GM12878 (cell line): ENCODE results near the gene MGAT5. TPM values are rescaled to one million over a fixed set of nuclear protein-coding genes. Genes with fewer than 3 reads are reported as not detected.

Source experiments
- ATAC-seq: fragments of 200-7000 bp; cut with Tn5 transposase; 3 replicates; pipeline ENCODE4 v1.9.1; 2020; ENCODE audit warnings: mild to moderate bottlenecking, moderate library complexity
- BruUV-seq: library from RNA; stranded (reverse); fragments of 400-500 nt; replicated peaks from 2 replicates; lab custom pipeline; 2021; lab: Mats Ljungman, UMichigan
- CTCF ChIA-PET: fragments of 300-600 bp; sonication (Branson Sonifier 250); formaldehyde crosslinking; extraction: SDS; loops from one replicate; lab custom pipeline; 2021; ENCODE audit warnings: inconsistent platforms; lab: Yijun Ruan, JAX
- POLR2A ChIA-PET: fragments of 350-600 bp; formaldehyde crosslinking; extraction: SDS; loops from one replicate; lab custom pipeline; 2021; ENCODE audit warnings: inconsistent platforms; lab: Charles Lee
- RAD21 ChIA-PET: fragments of 300-600 bp; sonication (Branson Sonifier 250); formaldehyde crosslinking; loops from one replicate; lab custom pipeline; 2023; ENCODE audit warnings: antibody characterized with exemption; ENCODE audit not compliant: unreplicated experiment; lab: Charles Lee
- SMC1A ChIA-PET: fragments of 300-600 bp; sonication (Branson Sonifier 250); formaldehyde crosslinking; loops from one replicate; lab custom pipeline; 2023; ENCODE audit not compliant: unreplicated experiment, uncharacterized antibody; lab: Charles Lee
- DNase-seq: peaks from one replicate; pipeline ENCODE4 v3.0.0-alpha.2; 2011; ENCODE audit warnings: low read depth, low spot score
- FAIRE-seq: peaks from 3 replicates; lab custom pipeline; 2011; peaks lifted over from hg19 to GRCh38; lab: Jason Lieb, UNC
- H2AFZ ChIP-seq: 2 replicates; pipeline ENCODE4 v1.6.0; 2011; ENCODE audit warnings: low read depth, low read length, control low read depth; ENCODE audit not compliant: control insufficient read depth
- H3K27ac ChIP-seq: 2 replicates; pipeline ENCODE4 v1.5.1; 2011; ENCODE audit warnings: control low read depth; ENCODE audit not compliant: control insufficient read depth, insufficient read depth
- H3K27me3 ChIP-seq, 2 experiments: replicated peaks in 1 of 2; 2 replicates each; pipeline versions ENCODE4 v1.6.0 to v1.6.1; 2011; ENCODE audit warnings: low read length in 1 of 2; ENCODE audit not compliant: control insufficient read depth in 2 of 2, insufficient read depth in 2 of 2
- H3K36me3 ChIP-seq, 2 experiments: 2 replicates each; pipeline ENCODE4 v1.5.1; 2011; ENCODE audit warnings: low read length in 1 of 2; ENCODE audit not compliant: control insufficient read depth in 2 of 2, insufficient read depth in 2 of 2
- H3K4me1 ChIP-seq: 2 replicates; pipeline ENCODE4 v1.6.1; 2011; ENCODE audit warnings: mild to moderate bottlenecking, low read length, moderate library complexity, mixed read lengths; ENCODE audit not compliant: control insufficient read depth, insufficient read depth
- H3K4me2 ChIP-seq: 2 replicates; pipeline ENCODE4 v1.6.0; 2011; ENCODE audit warnings: control low read depth; ENCODE audit not compliant: control insufficient read depth, insufficient read depth
- H3K4me3 ChIP-seq: fragments of 200-600 bp; sonication (generic); 2 replicates; pipeline ENCODE4 v1.5.1; 2016
- H3K79me2 ChIP-seq: 2 replicates; pipeline ENCODE4 v1.6.0; 2011; ENCODE audit warnings: low read length; ENCODE audit not compliant: control insufficient read depth, insufficient read depth
- H3K9ac ChIP-seq: 2 replicates; pipeline ENCODE4 v1.8.0; 2011; ENCODE audit warnings: low read length, control low read depth, mixed read lengths; ENCODE audit not compliant: control insufficient read depth, insufficient read depth
- H3K9me3 ChIP-seq: replicated peaks from 3 replicates; pipeline ENCODE4 v1.5.1; 2011; ENCODE audit warnings: mild to moderate bottlenecking, low read length; ENCODE audit not compliant: control insufficient read depth, insufficient read depth
- H4K20me1 ChIP-seq: 2 replicates; pipeline ENCODE4 v1.6.0; 2011; ENCODE audit not compliant: control insufficient read depth, insufficient read depth
- ASH2L ChIP-seq: fragments of 300-600, 200-600 bp; sonication (generic); IDR thresholded peaks from 2 replicates; pipeline ENCODE4 v1.6.1; 2017; ENCODE audit warnings: low read depth, mild to moderate bottlenecking, borderline replicate concordance
- CBX5 ChIP-seq: sonication (generic); IDR thresholded peaks from 2 replicates; pipeline ENCODE4 v1.6.1; 2016; ENCODE audit warnings: low read depth, moderate library complexity, mild to moderate bottlenecking, inconsistent platforms
- EGR1 ChIP-seq, 2 experiments: IDR thresholded peaks; 1 replicate in 1 of 2; 2 replicates in 1 of 2; pipeline ENCODE4 v1.6.1; 2011 to 2012; ENCODE audit warnings: low read depth in 2 of 2, low read length in 2 of 2, borderline replicate concordance in 1 of 2, mild to moderate bottlenecking in 1 of 2, moderate library complexity in 1 of 2
- FOS ChIP-seq: IDR thresholded peaks from 3 replicates; pipeline ENCODE4 v1.6.1; 2011; ENCODE audit warnings: borderline replicate concordance; ENCODE audit not compliant: insufficient read length; ENCODE audit errors: extremely low read depth
- FOXM1 ChIP-seq: IDR thresholded peaks from 2 replicates; pipeline ENCODE4 v1.6.1; 2012; ENCODE audit warnings: low read depth, mild to moderate bottlenecking, inconsistent platforms, low read length, moderate library complexity
- GATAD2B ChIP-seq: fragments of 450-650 bp; conservative IDR thresholded peaks from 2 replicates; pipeline ENCODE4 v1.6.1; 2017; ENCODE audit warnings: low read depth, mild to moderate bottlenecking, moderate library complexity
- NFYB ChIP-seq: IDR thresholded peaks from 2 replicates; pipeline ENCODE4 v1.6.1; 2011; ENCODE audit warnings: low read depth, mild to moderate bottlenecking, low read length, improper control_type of control experiment, moderate library complexity; ENCODE audit not compliant: insufficient read depth
- NR2C2 ChIP-seq: IDR thresholded peaks from 2 replicates; pipeline ENCODE4 v1.6.1; 2011; ENCODE audit warnings: borderline replicate concordance, low read depth; ENCODE audit not compliant: control insufficient read depth, insufficient read length
- PAX8 ChIP-seq: fragments of 450-650 bp; IDR thresholded peaks from 2 replicates; pipeline ENCODE4 v1.6.1; 2017; ENCODE audit warnings: mild to moderate bottlenecking, moderate library complexity
- SIN3A ChIP-seq: IDR thresholded peaks from 2 replicates; pipeline ENCODE4 v1.6.1; 2012; ENCODE audit warnings: low read depth, low read length, improper control_type of control experiment
- SMARCA5 ChIP-seq: fragments of 450-650 bp; IDR thresholded peaks from 2 replicates; pipeline ENCODE4 v1.6.1; 2017; ENCODE audit warnings: mild to moderate bottlenecking
- SPI1 ChIP-seq: IDR thresholded peaks from 2 replicates; pipeline ENCODE4 v1.6.1; 2011; ENCODE audit warnings: low read depth, mild to moderate bottlenecking, low read length, moderate library complexity, borderline replicate concordance; ENCODE audit not compliant: insufficient read depth
- STAT1 ChIP-seq: fragments of 450-650 bp; conservative IDR thresholded peaks from 2 replicates; pipeline ENCODE4 v1.6.1; 2014; ENCODE audit warnings: antibody characterized with exemption, mild to moderate bottlenecking
- TCF3 ChIP-seq: IDR thresholded peaks from 2 replicates; pipeline ENCODE4 v1.6.1; 2012; ENCODE audit warnings: low read depth, mild to moderate bottlenecking, low read length, borderline replicate concordance; ENCODE audit not compliant: insufficient read depth
- ZNF207 ChIP-seq: fragments of 450-650 bp; IDR thresholded peaks from 2 replicates; pipeline ENCODE4 v1.6.1; 2014; ENCODE audit warnings: antibody characterized with exemption, mild to moderate bottlenecking, borderline replicate concordance
- ZZZ3 ChIP-seq: IDR thresholded peaks from 2 replicates; pipeline ENCODE4 v1.6.1; 2011; ENCODE audit warnings: low read depth; ENCODE audit not compliant: control insufficient read depth, insufficient read length
- WGBS: methylation state at CpG from one replicate; pipeline ENCODE4 v1.1.6; 2016; ENCODE audit warnings: low lambda C conversion rate; ENCODE audit not compliant: insufficient replicate concordance, insufficient coverage; ENCODE audit errors: missing lambda C conversion rate; 5-methylcytosine and 5-hydroxymethylcytosine counted together
- in situ Hi-C: fragments of 300-500 bp; cut with MboI; formaldehyde crosslinking; loops from 9 replicates; pipeline ENCODE4 v1.14.3; 2018; ENCODE audit warnings: mixed read lengths
- intact Hi-C: fragments of 100-400 bp; cut with micrococcal nuclease; formaldehyde crosslinking; loops from one replicate; pipeline ENCODE4 v1.14.2; 2022; ENCODE audit not compliant: unreplicated experiment
- polyA plus RNA-seq, 11 experiments: library from polyadenylated mRNA; depleted of rRNA in 4 of 11; unstranded in 6 of 11; stranded (reverse) in 5 of 11; fragments of >200 nt; fragmentation: Nextera tagmentation in 4 of 11; fragmentation: Illumina TruSeq in 1 of 11; extraction: Ambion mirVana in 4 of 11; extraction: Trizol in 1 of 11; gene quantifications; 1 replicate in 1 of 11; 2 replicates in 10 of 11; pipeline versions ENCODE4 v1.2.1 to v1.2.3, GENCODE V29; 2011 to 2016; ENCODE audit warnings: inconsistent platforms in 2 of 11, missing spikeins in 2 of 11, low read depth in 1 of 11
- total RNA-seq, 4 experiments: library from RNA; depleted of rRNA in 3 of 4; stranded (reverse); fragments of >200 nt in 3 of 4; fragmentation: Illumina TruSeq in 1 of 4; extraction: Trizol in 1 of 4; gene quantifications; 2 replicates each; pipeline versions ENCODE4 v1.2.1 to v1.2.3, GENCODE V29; 2013 to 2021
- TF ChIP-seq, protein P1 (sequence below): IDR thresholded peaks from 2 replicates; pipeline ENCODE4 v1.6.1; 2012; ENCODE audit warnings: low read depth, low read length, improper control_type of control experiment
- TF ChIP-seq, protein P2 (sequence below): fragments of 450-650 bp; IDR thresholded peaks from 2 replicates; pipeline ENCODE4 v1.6.1; 2017; ENCODE audit warnings: mild to moderate bottlenecking, low read depth, inconsistent platforms; ENCODE audit not compliant: poor library complexity, severe bottlenecking

MGAT5 gene
- total and polyA plus RNA-seq, 10 of the 15 experiments (the other 5 are each of a cell fraction or from before 2014, with no cell fraction given), result 4.9 to 104 (median 36.2) TPM

DNA sequence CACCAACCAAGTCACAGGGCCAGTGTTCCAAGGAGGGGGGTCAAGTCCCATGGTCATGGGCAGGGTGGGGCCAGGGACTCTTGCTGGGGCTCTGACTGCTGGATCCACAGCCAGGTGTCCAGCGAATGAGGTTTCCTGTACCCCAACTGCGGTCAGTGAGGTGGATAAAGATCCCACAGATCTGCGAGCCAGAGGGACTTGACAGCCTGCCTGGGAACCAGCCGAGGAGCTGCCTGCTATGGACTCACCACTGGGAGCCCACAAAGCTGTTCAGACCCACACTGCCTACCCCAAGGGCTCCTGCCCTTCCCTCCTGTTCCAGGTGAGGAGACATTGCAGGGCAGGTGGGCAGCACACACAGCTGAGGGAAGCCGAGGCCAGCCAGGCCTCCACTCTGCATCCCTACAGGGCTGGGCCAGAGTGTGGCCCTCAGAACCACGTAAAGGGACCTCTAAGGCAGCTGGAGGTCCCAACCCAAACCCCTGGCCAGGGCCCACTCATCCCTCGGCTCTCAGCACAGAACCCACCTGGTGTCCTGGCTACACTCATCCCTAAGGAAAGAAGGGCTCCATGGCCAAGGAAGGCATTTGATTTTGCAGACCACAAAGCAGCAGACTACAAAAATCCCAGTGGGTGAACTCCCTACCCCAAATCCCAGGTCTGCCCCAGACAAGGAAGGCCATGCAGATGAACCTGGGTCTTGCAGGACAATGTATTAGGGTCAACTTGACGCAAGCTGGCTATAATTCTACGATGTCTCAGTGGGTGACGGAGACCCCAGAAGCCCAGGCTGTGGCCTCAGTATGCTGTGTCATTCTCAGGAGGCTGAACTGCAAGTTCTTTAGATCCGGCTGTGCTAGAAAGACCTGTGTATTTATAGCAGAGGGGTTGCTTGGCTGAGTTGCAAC lies 209.2 kb downstream of the MGAT5 start:
- no peaks in the 10 kb centered on the region for H3K36me3 ChIP-seq
- no TSS peak for BruUV-seq
- in situ Hi-C loops (loop anchor here (5.0 kb wide), 1 partner anchor 434 kb away; no protein-coding TSS in a partner anchor), intact Hi-C loops (no loop called here)
- H2AFZ ChIP-seq, result no peak overlapping the region
- no peaks in the 10 kb centered on the region for H3K4me1 ChIP-seq
- H3K79me2 ChIP-seq, result no peaks in the 10 kb centered on the region
- SMC1A ChIA-PET, result interaction anchor here (0.6 kb wide), 1 partner anchor 577 kb away, joined by 3 read pairs; no protein-coding TSS in a partner anchor
- no peaks in the 10 kb centered on the region for H3K27me3 ChIP-seq
- no peaks in the 10 kb centered on the region for H4K20me1 ChIP-seq
- no peaks in the 10 kb centered on the region for H3K9me3 ChIP-seq
- 15% methylated on average over 9 of the region's 11 CpGs for WGBS
- H3K4me3 ChIP-seq, result no peak overlapping the region
- no peak overlapping the region for H3K4me2 ChIP-seq
- no peak for DNase-seq
- H3K27ac ChIP-seq, result no peak overlapping the region
- ATAC-seq, result no peak
- POLR2A ChIA-PET, result no interaction called here
- FAIRE-seq, result no peak
- CTCF ChIA-PET, result no interaction called here
- H3K9ac ChIP-seq, result no peak overlapping the region
- RAD21 ChIA-PET, result no interaction called here
- TF ChIP-seq SIN3A, result no peak
- TF ChIP-seq PAX8, result no peak
- TF ChIP-seq NR2C2, result no peak
- TF ChIP-seq CBX5, result no peak
- TF ChIP-seq, protein P1, sequence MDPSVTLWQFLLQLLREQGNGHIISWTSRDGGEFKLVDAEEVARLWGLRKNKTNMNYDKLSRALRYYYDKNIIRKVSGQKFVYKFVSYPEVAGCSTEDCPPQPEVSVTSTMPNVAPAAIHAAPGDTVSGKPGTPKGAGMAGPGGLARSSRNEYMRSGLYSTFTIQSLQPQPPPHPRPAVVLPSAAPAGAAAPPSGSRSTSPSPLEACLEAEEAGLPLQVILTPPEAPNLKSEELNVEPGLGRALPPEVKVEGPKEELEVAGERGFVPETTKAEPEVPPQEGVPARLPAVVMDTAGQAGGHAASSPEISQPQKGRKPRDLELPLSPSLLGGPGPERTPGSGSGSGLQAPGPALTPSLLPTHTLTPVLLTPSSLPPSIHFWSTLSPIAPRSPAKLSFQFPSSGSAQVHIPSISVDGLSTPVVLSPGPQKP, result no peak
- no peak for TF ChIP-seq TCF3
- TF ChIP-seq FOS, result no peak
- TF ChIP-seq ASH2L, result no peak
- no peak for TF ChIP-seq SPI1
- TF ChIP-seq, protein P2, sequence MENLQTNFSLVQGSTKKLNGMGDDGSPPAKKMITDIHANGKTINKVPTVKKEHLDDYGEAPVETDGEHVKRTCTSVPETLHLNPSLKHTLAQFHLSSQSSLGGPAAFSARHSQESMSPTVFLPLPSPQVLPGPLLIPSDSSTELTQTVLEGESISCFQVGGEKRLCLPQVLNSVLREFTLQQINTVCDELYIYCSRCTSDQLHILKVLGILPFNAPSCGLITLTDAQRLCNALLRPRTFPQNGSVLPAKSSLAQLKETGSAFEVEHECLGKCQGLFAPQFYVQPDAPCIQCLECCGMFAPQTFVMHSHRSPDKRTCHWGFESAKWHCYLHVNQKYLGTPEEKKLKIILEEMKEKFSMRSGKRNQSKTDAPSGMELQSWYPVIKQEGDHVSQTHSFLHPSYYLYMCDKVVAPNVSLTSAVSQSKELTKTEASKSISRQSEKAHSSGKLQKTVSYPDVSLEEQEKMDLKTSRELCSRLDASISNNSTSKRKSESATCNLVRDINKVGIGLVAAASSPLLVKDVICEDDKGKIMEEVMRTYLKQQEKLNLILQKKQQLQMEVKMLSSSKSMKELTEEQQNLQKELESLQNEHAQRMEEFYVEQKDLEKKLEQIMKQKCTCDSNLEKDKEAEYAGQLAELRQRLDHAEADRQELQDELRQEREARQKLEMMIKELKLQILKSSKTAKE, result no peak
- no peak for TF ChIP-seq ZNF207
- no peak for TF ChIP-seq ZZZ3
- no peak for TF ChIP-seq GATAD2B
- TF ChIP-seq NFYB, result no peak
- TF ChIP-seq STAT1, result no peak
- no peak for TF ChIP-seq FOXM1
- TF ChIP-seq EGR1 (IDR thresholded peaks at IDR 0.05; ENCODE audit: borderline replicate concordance in 1 of 2, low read depth in 2 of 2, low read length in 2 of 2), result no peak
- no peak for TF ChIP-seq SMARCA5
